ENCODE data around the gene APMAP.

The APMAP gene

GRCh38 chr20:24998631-24999445 is 6.3 kb upstream of the APMAP start:
- Histone ChIP-seq H3K4me2 (no peak overlapping the region), H3K4me3 (IDR thresholded peaks at IDR 0.05; ENCODE audit: insufficient read depth, low read depth, low read length) (no peak overlapping the region), H3K9ac (no peak overlapping the region)

GRCh38 chr20:24998121-24998520 is 5.6 kb upstream of the APMAP start:
- Histone ChIP-seq H3K4me2 (no peak overlapping the region), H3K36me3 (ENCODE audit: insufficient read depth) (no peaks in the 10 kb centered on the region), H3K4me1 (ENCODE audit: low read depth, poor library complexity, severe bottlenecking) (peaks cover 12% of the 10 kb centered on the region), H3K79me2 (ENCODE audit: insufficient read depth, low read depth) (no peaks in the 10 kb centered on the region), H2AFZ (ENCODE audit: low read depth) (no peak overlapping the region), H3K9ac (no peak overlapping the region), H3K27ac (no peak overlapping the region), H3K27me3 (ENCODE audit: insufficient read depth, low read depth) (no peaks in the 10 kb centered on the region), H4K20me1 (ENCODE audit: insufficient read depth) (no peaks in the 10 kb centered on the region), H3K4me3 (IDR thresholded peaks at IDR 0.05; ENCODE audit: insufficient read depth, low read depth, low read length) (no peak overlapping the region)
- no peak for TF ChIP-seq CTCF (conservative IDR thresholded peaks at IDR 0.05; ENCODE audit: low read depth, low read length)

More at GRCh38 chr20:24998631-24999445, 6.3 kb upstream of the APMAP start:
- Histone ChIP-seq H4K20me1 (ENCODE audit: insufficient read depth) (no peaks in the 10 kb centered on the region), H2AFZ (ENCODE audit: low read depth) (no peak overlapping the region), H3K79me2 (ENCODE audit: insufficient read depth, low read depth) (no peaks in the 10 kb centered on the region), H3K4me1 (ENCODE audit: low read depth, poor library complexity, severe bottlenecking) (peaks cover 6% of the 10 kb centered on the region), H3K27ac (no peak overlapping the region), H3K27me3 (ENCODE audit: insufficient read depth, low read depth) (no peaks in the 10 kb centered on the region), H3K36me3 (ENCODE audit: insufficient read depth) (no peaks in the 10 kb centered on the region)
- TF ChIP-seq CTCF (conservative IDR thresholded peaks at IDR 0.05; ENCODE audit: low read depth, low read length), result no peak

GRCh38 chr20:24996449-24997377 is 4.2 kb upstream of the APMAP start:
- Histone ChIP-seq H2AFZ (ENCODE audit: low read depth) (no peak overlapping the region), H3K9ac (no peak overlapping the region), H4K20me1 (ENCODE audit: insufficient read depth) (no peaks in the 10 kb centered on the region), H3K4me3 (IDR thresholded peaks at IDR 0.05; ENCODE audit: insufficient read depth, low read depth, low read length) (no peak overlapping the region), H3K4me1 (ENCODE audit: low read depth, poor library complexity, severe bottlenecking) (peaks cover 12% of the 10 kb centered on the region), H3K4me2 (no peak overlapping the region), H3K27ac (no peak overlapping the region), H3K27me3 (ENCODE audit: insufficient read depth, low read depth) (no peaks in the 10 kb centered on the region), H3K79me2 (ENCODE audit: insufficient read depth, low read depth) (no peaks in the 10 kb centered on the region; the same call in 1 of the 2 replicates), H3K36me3 (ENCODE audit: insufficient read depth) (no peaks in the 10 kb centered on the region)
- TF ChIP-seq CTCF (conservative IDR thresholded peaks at IDR 0.05; ENCODE audit: low read depth, low read length), result no peak

GRCh38 chr20:24995741-24996448 is 3.3 kb upstream of the APMAP start:
- no peak for TF ChIP-seq CTCF (conservative IDR thresholded peaks at IDR 0.05; ENCODE audit: low read depth, low read length)
- H4K20me1 ChIP-seq (ENCODE audit: insufficient read depth), result no peaks in the 10 kb centered on the region
- H3K36me3 ChIP-seq (ENCODE audit: insufficient read depth), result no peaks in the 10 kb centered on the region
- H3K4me3 ChIP-seq (IDR thresholded peaks at IDR 0.05; ENCODE audit: insufficient read depth, low read depth, low read length), result no peak overlapping the region
- H3K27me3 ChIP-seq (ENCODE audit: insufficient read depth, low read depth), result no peaks in the 10 kb centered on the region
- H3K4me2 ChIP-seq, result no peak overlapping the region
- no peak overlapping the region for H2AFZ ChIP-seq (ENCODE audit: low read depth)
- H3K79me2 ChIP-seq (ENCODE audit: insufficient read depth, low read depth), result no peaks in the 10 kb centered on the region; the same call in 1 of the 2 replicates
- no peak overlapping the region for H3K9ac ChIP-seq
- H3K4me1 ChIP-seq (ENCODE audit: low read depth, poor library complexity, severe bottlenecking), result peaks cover 20% of the 10 kb centered on the region
- no peak overlapping the region for H3K27ac ChIP-seq

Data from KMS-11 (cell line).